ENCODE results near the gene FAM184A.

FAM184A gene

GRCh38 chr6:119063491-119063890, 15.0 kb downstream of the FAM184A start:
- TF ChIP-seq Cebpa-rat (IDR thresholded peaks at IDR 0.05), result no peak
- no peaks in the 10 kb centered on the region for H3K27me3 ChIP-seq
- no peak overlapping the region for H3K4me2 ChIP-seq
- H3K9ac ChIP-seq, result no peak overlapping the region
- H3K27ac ChIP-seq, result no peak overlapping the region
- no peaks in the 10 kb centered on the region for H4K20me1 ChIP-seq
- H3K4me3 ChIP-seq, result no peak overlapping the region
- H3K36me3 ChIP-seq, result no peaks in the 10 kb centered on the region
- no peaks in the 10 kb centered on the region for H3K4me1 ChIP-seq
- no peaks in the 10 kb centered on the region for H3K9me3 ChIP-seq

DNA sequence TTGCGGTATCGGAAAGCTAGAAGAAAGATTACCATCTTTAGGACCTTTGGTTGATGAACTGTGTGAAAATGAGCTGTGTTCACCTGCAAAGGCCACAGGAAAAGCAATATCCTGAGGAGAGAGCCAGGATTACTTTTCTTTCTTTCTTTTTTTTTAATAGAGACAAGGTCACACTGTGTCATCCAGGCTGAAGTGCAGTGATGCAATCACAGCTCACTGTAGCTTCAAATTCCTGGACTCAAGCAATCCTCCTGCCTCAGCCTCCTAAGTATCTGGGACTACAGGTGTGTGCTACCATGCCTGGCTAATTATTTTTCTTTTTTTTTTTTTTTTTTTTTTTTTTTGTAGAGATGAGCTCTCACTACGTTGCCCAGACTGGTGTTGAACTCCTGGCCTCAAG, 17.2 kb downstream of the FAM184A start:
- Histone ChIP-seq H3K4me1 (no peaks in the 10 kb centered on the region), H3K27ac (no peak overlapping the region), H4K20me1 (no peaks in the 10 kb centered on the region), H3K9ac (no peak overlapping the region), H3K4me3 (no peak overlapping the region), H3K4me2 (no peak overlapping the region), H3K27me3 (no peaks in the 10 kb centered on the region), H3K36me3 (no peaks in the 10 kb centered on the region), H3K9me3 (no peaks in the 10 kb centered on the region)
- no peak for TF ChIP-seq Cebpa-rat (IDR thresholded peaks at IDR 0.05)

GRCh38 chr6:119060255-119060907, 18.1 kb downstream of the FAM184A start:
- Histone ChIP-seq H4K20me1 (no peaks in the 10 kb centered on the region), H3K4me1 (no peaks in the 10 kb centered on the region), H3K36me3 (no peaks in the 10 kb centered on the region), H3K9ac (no peak overlapping the region), H3K4me3 (no peak overlapping the region), H3K27me3 (no peaks in the 10 kb centered on the region), H3K4me2 (no peak overlapping the region), H3K27ac (no peak overlapping the region), H3K9me3 (no peaks in the 10 kb centered on the region)
- no peak for TF ChIP-seq Cebpa-rat (IDR thresholded peaks at IDR 0.05)

DNA sequence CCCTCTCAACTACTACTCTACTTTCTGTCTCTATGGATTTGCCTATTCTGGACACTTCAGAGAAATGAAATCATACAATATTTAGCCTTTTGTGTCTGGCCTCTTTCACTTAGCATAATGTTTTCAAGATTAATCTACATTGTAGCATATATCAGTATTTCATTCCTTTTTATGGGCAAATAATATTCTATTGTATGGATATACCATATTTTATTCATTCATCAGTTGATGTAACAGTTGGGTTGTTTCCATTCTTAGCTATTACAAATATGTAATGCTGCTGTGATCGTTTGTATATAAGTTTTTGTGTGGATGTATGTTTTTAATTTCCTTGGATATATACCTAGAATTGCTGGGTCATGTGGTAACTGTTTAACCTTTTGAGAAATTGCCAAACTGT, 23.4 kb downstream of the FAM184A start:
- TF ChIP-seq Cebpa-rat (IDR thresholded peaks at IDR 0.05), result no peak
- no peak overlapping the region for H3K9ac ChIP-seq
- no peaks in the 10 kb centered on the region for H3K9me3 ChIP-seq
- H3K36me3 ChIP-seq, result no peaks in the 10 kb centered on the region
- no peak overlapping the region for H3K4me3 ChIP-seq
- no peaks in the 10 kb centered on the region for H3K27me3 ChIP-seq
- no peak overlapping the region for H3K27ac ChIP-seq
- no peaks in the 10 kb centered on the region for H4K20me1 ChIP-seq
- H3K4me1 ChIP-seq, result no peaks in the 10 kb centered on the region
- no peak overlapping the region for H3K4me2 ChIP-seq

- H3K27ac ChIP-seq, result no peak overlapping the region
- no peaks in the 10 kb centered on the region for H3K9me3 ChIP-seq
- TF ChIP-seq Cebpa-rat (IDR thresholded peaks at IDR 0.05), result no peak
- no peaks in the 10 kb centered on the region for H4K20me1 ChIP-seq
- no peaks in the 10 kb centered on the region for H3K4me1 ChIP-seq
- H3K36me3 ChIP-seq, result no peaks in the 10 kb centered on the region
- H3K27me3 ChIP-seq, result no peaks in the 10 kb centered on the region
- H3K4me2 ChIP-seq, result no peak overlapping the region
- no peak overlapping the region for H3K9ac ChIP-seq
- H3K4me3 ChIP-seq, result no peak overlapping the region
Observed at GRCh38 chr6:119052987-119053386, 25.5 kb downstream of the FAM184A start.

DNA sequence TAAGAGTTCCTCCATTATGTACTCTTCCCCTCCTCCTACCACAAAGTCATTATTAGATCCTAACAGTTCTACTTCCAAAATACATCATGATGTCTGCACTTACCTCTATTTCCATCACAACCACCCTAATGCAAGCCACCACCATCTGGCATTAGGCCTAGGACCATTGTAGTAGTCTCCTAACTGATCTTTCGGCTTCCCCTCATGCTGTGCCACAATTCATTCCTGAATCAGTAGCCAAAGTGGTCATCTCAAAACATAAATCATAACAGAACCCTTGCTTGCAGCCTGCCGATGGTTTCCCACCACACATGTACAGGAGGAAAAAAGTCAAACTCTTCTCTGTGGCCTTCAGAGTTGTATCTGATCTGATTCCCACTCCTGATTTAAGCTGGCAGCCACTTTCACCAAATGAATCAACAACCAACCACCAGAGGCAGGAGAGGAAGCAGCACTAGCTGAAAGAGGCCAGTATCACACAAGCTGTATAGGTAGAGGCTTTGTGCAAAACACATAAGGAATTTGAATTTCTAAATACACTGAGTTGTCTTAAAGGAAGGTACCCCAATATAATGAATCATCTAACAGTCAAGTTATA, 26.1 kb downstream of the FAM184A start:
- no peaks in the 10 kb centered on the region for H3K9me3 ChIP-seq
- H4K20me1 ChIP-seq, result no peaks in the 10 kb centered on the region
- no peak overlapping the region for H3K9ac ChIP-seq
- H3K27ac ChIP-seq, result no peak overlapping the region
- H3K36me3 ChIP-seq, result no peaks in the 10 kb centered on the region
- no peak for TF ChIP-seq Cebpa-rat (IDR thresholded peaks at IDR 0.05)
- no peaks in the 10 kb centered on the region for H3K4me1 ChIP-seq
- H3K27me3 ChIP-seq, result no peaks in the 10 kb centered on the region
- no peak overlapping the region for H3K4me3 ChIP-seq
- H3K4me2 ChIP-seq, result no peak overlapping the region

- Histone ChIP-seq H3K9ac (no peak overlapping the region), H3K4me2 (no peak overlapping the region), H3K4me3 (no peak overlapping the region), H3K36me3 (no peaks in the 10 kb centered on the region), H3K4me1 (peaks cover 10% of the 10 kb centered on the region), H3K9me3 (no peaks in the 10 kb centered on the region; the same call in 1 of the 2 replicates), H3K27ac (no peak overlapping the region), H4K20me1 (no peaks in the 10 kb centered on the region), H3K27me3 (no peaks in the 10 kb centered on the region)
- TF ChIP-seq Cebpa-rat (IDR thresholded peaks at IDR 0.05), result no peak
Observed at GRCh38 chr6:119044255-119044654, 34.2 kb downstream of the FAM184A start.

DNA sequence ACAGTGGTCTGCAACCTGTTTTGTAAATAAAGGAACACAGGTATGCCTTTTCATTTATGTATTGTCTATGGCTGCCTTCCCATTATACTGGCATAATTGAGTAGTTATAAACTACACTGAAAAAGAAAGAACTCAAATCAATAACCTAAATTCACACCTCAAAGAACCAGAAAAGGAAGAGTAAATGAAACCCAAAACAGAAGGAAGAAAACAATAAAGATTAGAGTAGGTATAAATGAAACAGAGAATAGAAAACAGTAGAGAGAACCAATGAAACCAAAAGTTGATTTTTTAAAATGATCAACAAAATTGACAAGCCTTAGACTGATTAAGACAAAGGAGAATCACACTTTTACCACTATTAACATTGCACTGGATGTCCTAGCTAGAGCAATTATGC, 34.7 kb downstream of the FAM184A start:
- no peak overlapping the region for H3K4me2 ChIP-seq
- no peak overlapping the region for H3K4me3 ChIP-seq
- H4K20me1 ChIP-seq, result no peaks in the 10 kb centered on the region
- H3K27ac ChIP-seq, result no peak overlapping the region
- H3K27me3 ChIP-seq, result no peaks in the 10 kb centered on the region
- TF ChIP-seq Cebpa-rat (IDR thresholded peaks at IDR 0.05), result no peak
- H3K9me3 ChIP-seq, result no peaks in the 10 kb centered on the region; the same call in 1 of the 2 replicates
- peaks cover 10% of the 10 kb centered on the region for H3K4me1 ChIP-seq
- no peaks in the 10 kb centered on the region for H3K36me3 ChIP-seq
- H3K9ac ChIP-seq, result no peak overlapping the region

DNA sequence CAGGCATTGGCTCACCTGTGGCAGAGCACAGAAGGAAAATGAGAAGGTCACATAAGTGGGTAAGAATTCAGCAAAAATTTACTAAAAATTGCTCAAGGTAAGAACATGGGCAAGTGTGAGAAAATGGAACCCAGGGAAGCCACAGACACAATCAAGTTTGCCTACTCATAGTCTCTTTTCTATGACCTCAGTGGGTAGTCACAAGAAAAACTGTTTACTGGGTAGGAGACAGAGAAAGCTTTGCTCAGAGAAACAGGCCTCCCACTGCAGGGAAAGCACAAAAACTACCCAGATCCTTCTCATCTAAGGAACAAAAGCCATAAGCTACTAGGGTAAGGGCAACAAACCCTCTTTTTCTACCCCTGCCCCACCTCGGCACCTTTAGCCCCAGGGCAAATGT, 35.2 kb downstream of the FAM184A start:
- Histone ChIP-seq H3K9me3 (no peaks in the 10 kb centered on the region; the same call in 1 of the 2 replicates), H3K9ac (no peak overlapping the region), H3K4me2 (no peak overlapping the region), H3K36me3 (no peaks in the 10 kb centered on the region), H3K27me3 (no peaks in the 10 kb centered on the region), H3K4me3 (no peak overlapping the region), H3K4me1 (peaks cover 10% of the 10 kb centered on the region), H4K20me1 (no peaks in the 10 kb centered on the region), H3K27ac (no peak overlapping the region)
- no peak for TF ChIP-seq Cebpa-rat (IDR thresholded peaks at IDR 0.05)

DNA sequence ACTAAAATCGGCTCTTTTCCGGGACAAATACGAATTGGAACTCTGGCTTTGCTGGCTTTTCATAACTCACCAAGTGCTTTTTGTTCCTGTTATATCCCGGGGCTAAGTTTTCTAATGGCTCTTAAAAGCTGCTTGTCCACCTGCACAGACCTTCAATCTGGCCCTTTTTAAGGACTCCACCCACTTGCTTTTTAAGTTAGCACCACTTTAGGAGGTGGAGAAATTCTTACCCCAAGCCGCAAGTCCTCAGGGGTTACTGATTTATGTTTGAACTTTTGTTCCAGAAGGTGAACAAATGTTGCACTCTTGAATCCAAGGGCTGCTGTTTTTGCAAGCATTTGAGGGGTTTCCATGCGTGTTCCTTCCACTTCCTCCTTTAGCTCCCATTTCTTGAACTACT, 37.8 kb downstream of the FAM184A start:
- no peak overlapping the region for H3K4me3 ChIP-seq
- H3K27me3 ChIP-seq, result no peaks in the 10 kb centered on the region
- no peaks in the 10 kb centered on the region; the same call in 1 of the 2 replicates for H3K9me3 ChIP-seq
- no peaks in the 10 kb centered on the region for H4K20me1 ChIP-seq
- H3K27ac ChIP-seq, result no peak overlapping the region
- peaks cover 10% of the 10 kb centered on the region for H3K4me1 ChIP-seq
- no peak overlapping the region for H3K9ac ChIP-seq
- H3K4me2 ChIP-seq, result no peak overlapping the region
- TF ChIP-seq Cebpa-rat (IDR thresholded peaks at IDR 0.05), result no peak
- H3K36me3 ChIP-seq, result no peaks in the 10 kb centered on the region

Data from BLaER1 (cell line).